Inflammatory macrophage treated with lipopolysaccharide for 4 hours (primary cell): ENCODE data around the gene OTOS.

Experiments
- DNase-seq: peaks from one replicate; pipeline ENCODE4 v3.0.0-alpha.2; 2020

Gene OTOS

GRCh38 chr2:240149943-240150784 is 9.7 kb upstream of the OTOS start:
- DNase-seq: peak; percentile 22

GRCh38 chr2:240147911-240148587 is 7.6 kb upstream of the OTOS start:
- DNase-seq: no peak

- no peak for DNase-seq
Measured at GRCh38 chr2:240147382-240147781, 6.9 kb upstream of the OTOS start.

- DNase-seq: peak; percentile 5
Measured at GRCh38 chr2:240146627-240147278, 6.3 kb upstream of the OTOS start.

- no peak for DNase-seq
Measured at GRCh38 chr2:240146141-240146561, 5.7 kb upstream of the OTOS start.

- DNase-seq: no peak
Measured at GRCh38 chr2:240145461-240145860, 5.0 kb upstream of the OTOS start.

GRCh38 chr2:240144649-240145261 is 4.3 kb upstream of the OTOS start:
- no peak for DNase-seq

- DNase-seq: peak; percentile 47
Measured at GRCh38 chr2:240143801-240144648, 3.6 kb upstream of the OTOS start.

- no peak for DNase-seq
Measured at GRCh38 chr2:240143276-240143675, 2.8 kb upstream of the OTOS start.

- DNase-seq: no peak
Measured at GRCh38 chr2:240142859-240143258, 2.4 kb upstream of the OTOS start.

GRCh38 chr2:240142256-240142775 is 1.9 kb upstream of the OTOS start:
- DNase-seq: no peak

GRCh38 chr2:240141736-240142135 is 1.3 kb upstream of the OTOS start:
- DNase-seq: no peak

- no peak for DNase-seq
Measured at GRCh38 chr2:240140920-240141319, 462 bp upstream of the OTOS start.

- no peak for DNase-seq
Measured at GRCh38 chr2:240139666-240140393, 628 bp downstream of the OTOS start.

GRCh38 chr2:240139011-240139441 is 1.4 kb downstream of the OTOS start:
- no peak for DNase-seq

- DNase-seq: no peak
Measured at GRCh38 chr2:240138254-240138984, 2.0 kb downstream of the OTOS start.

GRCh38 chr2:240137596-240138253 is 2.7 kb downstream of the OTOS start:
- DNase-seq: no peak

GRCh38 chr2:240136671-240137292 is 3.7 kb downstream of the OTOS start:
- no peak for DNase-seq

- DNase-seq: peak; percentile 86
Measured at GRCh38 chr2:240136013-240136670, 4.3 kb downstream of the OTOS start, which contains the start of gene COPS9. Gene COPS9 (minus strand): TSS chr2:240136305. CDS start chr2:240136284, 21 bp downstream.
